CD4-positive, alpha-beta T cell treated with Interleukin-15 for 4 hours (primary cell): ENCODE data around the gene DDX41.
"Not testable (repeated sequence)": the region's sequence is repeated elsewhere in the genome, so short reads cannot be mapped to it uniquely, and the experiment has no call there.

ENCODE experiments used
- DNase-seq: peaks from one replicate; pipeline ENCODE4 v3.0.0-alpha.2; 2020; ENCODE audit warnings: low spot score

DDX41 gene

GRCh38 chr5:177498013-177498787 lies 18.6 kb downstream of the DDX41 start:
- DNase-seq: no peak

GRCh38 chr5:177497292-177498012 lies 19.3 kb downstream of the DDX41 start, which contains the start of gene PDLIM7:
PDLIM7 (minus strand) TSS chr5:177497604; CDS start chr5:177496512, 1,092 bp downstream.
- DNase-seq: peak; percentile 94

GRCh38 chr5:177496727-177497291 lies 20.0 kb downstream of the DDX41 start:
- no peak for DNase-seq

- no peak for DNase-seq
These were observed 20.6 kb downstream of the DDX41 start for GRCh38 chr5:177496070-177496726.

- no peak for DNase-seq
These were observed 21.3 kb downstream of the DDX41 start for GRCh38 chr5:177495243-177496060.

- DNase-seq: peak; percentile 41
These were observed 22.2 kb downstream of the DDX41 start for GRCh38 chr5:177494346-177495195.

- no peak for DNase-seq
These were observed 22.9 kb downstream of the DDX41 start for GRCh38 chr5:177493795-177494345.

GRCh38 chr5:177492841-177493240 lies 23.9 kb downstream of the DDX41 start:
- DNase-seq: no peak

- DNase-seq: no peak
These were observed 24.6 kb downstream of the DDX41 start for GRCh38 chr5:177491983-177492746.

GRCh38 chr5:177491429-177491945 lies 25.3 kb downstream of the DDX41 start:
- no peak for DNase-seq

GRCh38 chr5:177490992-177491391 lies 25.8 kb downstream of the DDX41 start:
- no peak for DNase-seq

- no peak for DNase-seq
These were observed 26.3 kb downstream of the DDX41 start for GRCh38 chr5:177490311-177490991.

GRCh38 chr5:177489119-177489716 lies 27.5 kb downstream of the DDX41 start:
- DNase-seq: no peak

- no peak for DNase-seq
These were observed 28.8 kb downstream of the DDX41 start for GRCh38 chr5:177487975-177488374.

GRCh38 chr5:177487144-177487543 lies 29.6 kb downstream of the DDX41 start:
- DNase-seq: no peak

GRCh38 chr5:177486256-177486655 lies 30.5 kb downstream of the DDX41 start:
- no peak for DNase-seq

- not testable (repeated sequence) for DNase-seq
These were observed 31.0 kb downstream of the DDX41 start for GRCh38 chr5:177485753-177486152.

GRCh38 chr5:177484902-177485549 lies 31.7 kb downstream of the DDX41 start:
- DNase-seq: no peak
